GM19397 (cell line): Measurements from ENCODE around the gene BCHE.

Experiments
- ATAC-seq: cut with Tn5 transposase; IDR thresholded peaks from one replicate; pipeline ENCODE4 v1.9.1; 2021; ENCODE audit warnings: mild to moderate bottlenecking, moderate library complexity; ENCODE audit not compliant: unreplicated experiment

Gene BCHE

DNA sequence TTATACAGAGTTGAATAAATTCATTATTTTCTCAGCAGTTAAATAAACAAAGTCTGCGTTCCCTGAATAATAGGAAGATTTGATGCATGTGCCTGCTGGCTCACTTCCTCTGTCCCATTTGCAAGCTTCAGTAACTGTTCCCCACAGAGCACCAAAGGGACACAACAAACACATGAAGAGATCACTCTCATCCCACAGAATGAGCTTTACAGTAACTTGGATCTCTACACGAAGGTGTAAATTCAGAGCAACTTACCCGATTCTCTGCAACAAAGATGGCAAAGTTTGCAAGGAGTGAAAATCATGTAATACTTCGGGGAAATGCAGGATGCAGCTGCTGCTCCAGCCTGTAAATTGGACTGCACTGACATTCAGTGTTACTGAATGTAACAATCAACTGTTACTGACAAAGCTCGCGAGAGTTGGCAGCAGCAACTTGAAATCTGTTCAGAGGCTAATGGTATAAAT, at the start of gene BCHE:
TSS of gene BCHE (minus strand) at position 366 of the 468 bp plus-strand sequence. CDS start 6,390 bp downstream, outside the sequence.
- ATAC-seq = no peak

- ATAC-seq = no peak
Observed at GRCh38 chr3:165885558-165886270, 48.5 kb upstream of the BCHE start.

- ATAC-seq = no peak
Observed at GRCh38 chr3:165884518-165884917, 47.3 kb upstream of the BCHE start.

DNA sequence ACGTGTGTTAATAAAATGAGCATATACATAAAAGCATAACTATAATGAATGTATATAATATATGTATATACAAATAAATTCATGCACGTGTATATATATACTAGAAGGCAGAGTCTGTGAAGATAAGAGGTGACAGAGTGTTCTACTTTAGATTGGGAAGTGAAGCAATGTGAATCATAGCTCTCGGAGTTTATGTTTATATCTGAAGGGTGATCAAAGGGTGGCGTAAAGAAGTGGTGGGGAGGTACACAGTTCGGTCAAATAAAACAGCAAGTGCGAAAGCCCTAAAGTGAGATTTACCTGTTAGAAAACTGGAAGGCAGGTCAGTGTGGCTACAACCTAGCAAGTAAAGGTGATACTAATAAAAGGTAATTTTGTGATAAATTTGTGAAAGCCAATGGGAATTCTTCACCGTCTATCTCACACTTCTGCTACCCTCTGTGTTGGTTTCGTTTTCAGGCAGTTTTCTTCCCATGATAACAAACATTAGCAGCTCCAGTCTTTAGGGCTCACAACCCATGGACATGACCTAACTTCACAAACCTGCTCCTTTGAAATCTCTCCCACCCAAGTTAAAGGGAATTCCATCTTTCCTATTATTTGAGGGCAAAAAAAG, 46.7 kb upstream of the BCHE start:
- ATAC-seq = no peak

DNA sequence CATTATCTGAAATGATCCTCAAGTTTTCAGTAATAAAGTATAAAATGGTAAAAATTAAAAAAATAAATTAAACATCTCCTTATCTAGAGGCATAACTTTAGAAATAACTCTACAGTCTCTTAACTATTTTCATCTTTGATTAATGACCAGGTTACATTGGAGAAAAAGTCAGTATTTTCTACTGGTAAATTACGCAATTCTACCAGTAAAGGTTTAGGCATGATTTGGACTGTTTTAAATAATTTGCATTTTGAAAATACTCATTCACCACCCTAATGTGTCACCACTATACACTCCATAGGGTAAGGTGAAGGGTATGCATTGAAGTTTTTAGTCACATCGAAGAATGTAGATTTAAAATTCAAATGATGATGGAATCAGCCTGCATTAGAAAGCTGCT, 45.9 kb upstream of the BCHE start:
- ATAC-seq = no peak

GRCh38 chr3:165875644-165876043, 38.4 kb upstream of the BCHE start:
- ATAC-seq = no peak

GRCh38 chr3:165874663-165875489, 37.7 kb upstream of the BCHE start:
- ATAC-seq = no peak

- no peak for ATAC-seq
Observed at GRCh38 chr3:165868088-165868487, 30.9 kb upstream of the BCHE start.

GRCh38 chr3:165859061-165859460, 21.8 kb upstream of the BCHE start:
- ATAC-seq = no peak

DNA sequence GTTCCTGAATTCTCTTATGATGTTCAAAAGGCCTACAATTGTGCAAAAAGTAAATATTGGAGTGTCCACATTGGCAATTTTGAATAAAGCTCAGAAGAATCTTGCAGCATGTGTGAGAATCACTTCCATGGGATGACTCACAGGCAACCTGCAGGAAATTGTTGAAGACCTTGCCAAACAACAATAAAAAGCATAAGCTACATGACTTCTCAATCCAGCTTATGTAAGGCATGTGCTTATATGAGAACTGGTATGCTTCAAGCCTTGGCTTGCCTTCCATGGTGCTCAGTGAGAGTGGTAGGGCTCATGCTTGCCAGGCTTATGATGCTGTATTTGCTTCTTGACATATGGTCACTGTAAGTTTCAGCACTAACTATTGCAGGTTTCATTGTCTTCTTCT, 18.4 kb upstream of the BCHE start:
- no peak for ATAC-seq

GRCh38 chr3:165854696-165855095, 17.5 kb upstream of the BCHE start:
- ATAC-seq = no peak

DNA sequence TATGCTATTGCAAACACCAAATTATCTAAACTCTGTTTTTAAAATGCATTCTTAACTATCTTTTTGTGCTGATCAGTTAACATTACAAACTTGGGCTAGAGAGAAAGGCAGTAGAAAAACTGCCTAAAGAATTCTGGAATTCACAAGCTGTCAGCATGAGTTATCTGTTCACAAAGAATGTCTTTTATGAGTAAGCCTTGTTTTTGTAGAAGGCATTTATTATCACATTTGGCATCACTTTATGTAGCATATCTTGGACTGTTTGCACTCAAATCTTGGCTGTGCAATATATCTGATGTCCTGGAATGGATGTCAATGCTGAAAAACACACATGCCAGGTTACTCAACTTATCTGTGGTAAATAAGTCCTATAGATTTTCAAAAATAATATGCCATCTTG, 15.5 kb upstream of the BCHE start:
- no peak for ATAC-seq

DNA sequence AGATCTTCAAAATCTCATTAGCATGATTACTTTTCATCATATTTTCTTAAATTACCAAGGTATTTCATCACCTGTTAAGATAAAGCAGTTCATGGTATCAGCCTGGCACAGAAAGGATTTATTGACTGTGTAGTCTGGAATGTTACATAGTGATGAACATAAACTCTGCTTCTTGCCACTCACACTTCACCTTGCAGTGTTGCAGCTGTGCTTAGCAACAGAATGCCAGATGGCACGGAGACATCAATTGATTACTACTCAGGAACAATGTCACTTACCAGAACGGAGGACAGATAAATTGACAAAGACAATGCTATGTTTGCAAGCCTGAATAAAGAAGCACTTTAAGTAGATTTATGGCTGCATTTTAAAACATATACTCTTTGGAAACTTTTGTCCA, 15.0 kb upstream of the BCHE start:
- no peak for ATAC-seq

DNA sequence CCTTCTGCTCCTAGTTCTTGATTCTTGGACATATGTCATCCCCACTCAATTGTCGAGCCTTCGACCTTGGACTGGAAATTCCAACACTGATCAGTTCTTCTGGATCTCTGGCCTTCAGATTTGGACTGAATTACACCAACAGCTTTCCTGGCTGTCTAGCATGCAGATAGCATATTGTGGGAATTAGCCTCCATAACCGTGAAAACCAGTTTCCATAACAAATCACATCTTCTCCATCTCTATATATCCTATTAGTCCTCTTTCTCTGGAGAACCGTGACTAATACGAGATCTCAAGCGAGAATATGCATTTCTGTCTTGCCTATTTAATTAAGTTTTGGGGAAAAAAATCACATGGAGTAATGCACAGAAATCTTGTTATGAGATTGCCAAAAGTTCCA, 8.8 kb upstream of the BCHE start:
- no peak for ATAC-seq

DNA sequence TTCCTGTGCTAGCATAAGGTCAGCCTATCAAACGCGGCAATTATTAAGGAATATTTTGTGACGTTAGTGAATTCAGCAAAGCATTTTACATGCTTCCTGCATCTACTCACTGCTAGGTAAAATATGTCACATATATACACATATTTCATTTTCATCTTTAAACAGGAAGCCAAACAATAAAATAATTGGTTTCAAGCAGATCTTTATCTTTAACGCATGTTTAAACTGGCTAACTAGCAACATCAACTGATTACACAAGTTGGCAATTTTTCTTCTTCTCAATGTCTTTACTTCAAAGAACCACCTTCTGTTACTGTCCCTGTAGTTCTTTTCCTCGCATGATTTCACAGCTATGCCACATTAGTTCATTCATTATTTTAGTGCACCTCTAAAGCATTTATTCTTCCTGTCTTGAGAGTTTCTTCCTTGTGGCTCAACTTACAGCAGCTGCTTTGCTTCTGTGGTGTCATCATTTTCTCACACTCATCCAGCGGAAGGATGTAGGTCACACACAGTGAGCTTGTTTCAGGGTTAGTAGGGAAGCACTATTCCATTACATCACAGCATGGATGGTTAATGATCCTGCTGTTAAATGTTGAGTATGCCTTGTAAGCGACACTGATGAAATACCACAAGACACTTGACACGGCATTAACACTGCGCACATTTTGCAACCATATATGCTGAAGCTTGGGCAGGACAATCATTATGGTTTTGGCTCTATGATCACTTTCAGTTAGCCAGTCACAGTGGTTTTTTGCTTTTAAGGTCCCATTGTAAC, 2.3 kb upstream of the BCHE start:
- no peak for ATAC-seq

- no peak for ATAC-seq
Observed at GRCh38 chr3:165837801-165838200, 578 bp upstream of the BCHE start.

DNA sequence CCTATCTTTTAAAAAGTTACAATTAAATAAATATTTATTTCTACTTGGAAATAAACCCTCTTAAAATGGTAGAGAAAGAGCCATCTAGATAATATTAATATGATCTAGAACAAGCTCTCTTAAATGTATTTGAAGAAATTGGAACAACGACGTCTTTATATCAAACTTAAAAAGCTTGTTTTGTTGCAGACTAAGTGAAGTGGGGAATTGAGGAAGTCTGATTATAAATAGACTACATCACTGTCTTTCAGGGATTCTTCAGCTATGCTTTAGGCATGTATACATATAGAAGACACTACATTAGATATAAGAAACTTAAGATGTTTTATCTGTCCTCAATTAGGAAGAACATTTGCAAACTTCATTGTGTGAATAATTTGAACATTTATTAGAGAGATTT, 1.8 kb downstream of the BCHE start:
- ATAC-seq = no peak

DNA sequence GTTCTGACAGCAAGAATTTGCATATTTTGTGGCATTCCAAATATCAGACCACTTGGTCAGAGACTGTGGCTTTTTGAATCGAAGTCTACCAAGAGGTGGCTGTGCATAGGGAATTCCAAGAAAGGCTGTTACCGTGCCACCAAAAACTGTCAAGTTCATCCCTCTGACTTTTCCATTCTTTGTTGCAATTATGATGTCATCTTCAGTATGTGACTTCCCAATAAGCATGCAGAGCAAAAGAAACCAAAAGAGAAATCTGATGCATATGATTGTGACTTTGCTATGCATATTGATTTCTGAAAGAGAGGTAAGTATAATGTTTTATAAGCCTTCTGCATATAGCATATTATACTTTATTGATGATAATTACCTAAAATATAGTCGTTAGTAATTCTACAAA, 6.5 kb downstream of the BCHE start:
- ATAC-seq = no peak

DNA sequence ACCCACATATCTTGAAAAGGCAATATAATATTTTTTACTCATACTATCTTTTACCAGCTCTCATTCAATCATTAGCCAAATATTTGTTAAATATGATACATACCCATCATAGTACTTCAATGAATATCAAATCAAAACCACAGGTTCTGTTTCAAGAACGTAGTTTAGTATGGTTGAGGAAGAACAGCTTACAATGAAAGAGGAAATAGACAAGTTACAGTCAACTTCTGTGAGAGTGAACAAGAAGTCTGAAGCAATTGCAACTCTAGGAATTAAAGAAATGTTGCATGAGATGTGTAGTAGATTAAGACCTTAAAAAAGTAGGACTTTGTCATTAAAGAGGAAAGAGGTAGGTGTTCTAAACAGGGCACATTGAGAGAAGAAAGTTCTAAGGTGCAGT, 9.3 kb downstream of the BCHE start:
- ATAC-seq = no peak

GRCh38 chr3:165827233-165827632, 10.0 kb downstream of the BCHE start:
- ATAC-seq = no peak

GRCh38 chr3:165820671-165821123, 16.5 kb downstream of the BCHE start:
- ATAC-seq = no peak
